NCI-H1417 (cell line): Measurements from ENCODE around the gene SCN8A.
"Not testable (repeated sequence)": the region's sequence is repeated elsewhere in the genome, so short reads cannot be mapped to it uniquely, and the experiment has no call there.

Experiments
- DNase-seq, 3 experiments: peaks; one replicate each; lab custom pipeline; 2025; lab: John Stamatoyannopoulos, UW

The SCN8A gene

GRCh38 chr12:51591016-51591901 is at the start of gene SCN8A:
SCN8A (plus strand) TSS chr12:51591233; CDS start chr12:51662818, 71,585 bp downstream.
- DNase-seq, result peak; percentile 87 to 91 (median 88)

- DNase-seq, result no peak
These were observed 44.9 kb upstream of the SCN8A start for GRCh38 chr12:51546097-51546496.

GRCh38 chr12:51547606-51548005 is 43.4 kb upstream of the SCN8A start:
- DNase-seq, result no peak

DNA sequence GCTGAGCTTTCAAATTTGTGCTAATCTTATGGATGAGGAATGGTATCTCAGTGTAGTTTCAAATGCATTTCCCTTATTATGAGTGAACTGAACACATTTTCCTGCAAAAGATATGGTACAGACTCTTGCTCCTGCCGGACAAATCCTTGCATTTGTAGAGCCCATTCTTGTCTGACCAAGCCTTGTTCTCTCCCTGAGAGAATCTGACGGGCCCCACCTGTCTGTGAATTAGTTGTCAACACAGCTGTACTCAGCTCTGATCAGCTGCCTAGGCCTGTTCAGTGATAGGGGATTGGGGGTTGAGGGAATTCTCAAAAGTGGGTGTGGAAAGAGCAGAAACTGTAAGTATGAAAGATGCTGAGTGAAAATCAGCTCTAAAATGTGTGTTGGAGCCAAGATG is 42.8 kb upstream of the SCN8A start:
- peak in 1 of 3 experiments; percentile 33 for DNase-seq

GRCh38 chr12:51549637-51550036 is 41.4 kb upstream of the SCN8A start:
- peak in 2 of 3 experiments; percentile 62 to 86 for DNase-seq

GRCh38 chr12:51568271-51569032 is 22.6 kb upstream of the SCN8A start:
- not testable (repeated sequence) for DNase-seq

- DNase-seq, result no peak
These were observed 11.6 kb upstream of the SCN8A start for GRCh38 chr12:51579321-51579850.

DNA sequence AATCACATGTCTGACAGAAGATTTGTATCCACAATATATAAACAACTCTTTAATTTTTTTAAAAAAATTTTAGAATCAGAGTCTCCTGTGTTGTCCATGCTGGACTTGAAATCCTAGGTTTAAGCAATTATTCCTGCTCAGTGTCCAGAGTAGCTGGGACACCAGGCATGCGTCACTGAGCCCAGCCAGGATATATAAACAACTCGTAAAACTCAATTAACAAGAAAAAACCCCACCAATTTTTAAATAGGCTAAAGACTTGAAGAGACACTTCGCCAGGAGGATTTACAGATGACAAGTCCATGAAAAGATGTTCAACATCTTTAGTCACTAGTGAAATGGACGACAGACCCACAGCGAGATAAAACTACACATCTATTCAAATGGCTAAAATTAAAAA is 2.0 kb upstream of the SCN8A start:
- DNase-seq, result no peak

- DNase-seq, result peak in 1 of 3 experiments; percentile 47
These were observed 1.4 kb upstream of the SCN8A start for GRCh38 chr12:51589557-51590176.

DNA sequence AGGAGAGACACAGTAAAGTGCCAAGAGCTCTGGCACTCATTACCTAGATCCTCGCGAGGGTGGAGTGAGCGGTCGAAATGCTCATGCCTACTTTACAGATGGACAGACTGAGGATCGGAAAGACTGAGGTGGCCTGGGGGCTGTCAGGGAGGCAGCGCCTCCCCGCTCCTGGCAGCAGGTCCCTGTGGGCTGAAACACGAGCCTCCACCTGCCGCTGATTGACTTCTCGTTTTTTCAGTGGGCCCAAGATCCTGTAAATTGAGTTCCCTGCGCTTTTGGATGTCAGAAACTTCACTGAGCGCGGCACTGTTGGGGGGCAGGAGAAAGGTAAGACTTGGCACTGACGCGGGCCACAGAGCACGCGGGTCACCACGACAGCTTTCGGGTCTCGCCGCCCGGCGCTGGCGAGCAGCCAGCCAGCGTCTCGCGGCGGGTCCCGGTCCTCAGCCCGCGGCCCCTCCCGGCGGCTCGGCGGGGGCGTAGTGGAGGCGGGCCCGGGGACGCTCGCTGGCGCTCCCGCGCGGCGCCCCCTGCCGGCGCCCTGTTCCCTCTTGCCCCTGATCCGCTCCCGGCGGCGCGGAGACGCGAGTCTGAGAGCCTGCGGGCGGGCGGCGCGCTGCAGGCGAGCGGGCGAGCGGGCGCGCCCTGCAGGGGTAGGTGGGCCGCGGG is 552 bp upstream of the SCN8A start:
- peak; percentile 92 to 94 (median 94) for DNase-seq

DNA sequence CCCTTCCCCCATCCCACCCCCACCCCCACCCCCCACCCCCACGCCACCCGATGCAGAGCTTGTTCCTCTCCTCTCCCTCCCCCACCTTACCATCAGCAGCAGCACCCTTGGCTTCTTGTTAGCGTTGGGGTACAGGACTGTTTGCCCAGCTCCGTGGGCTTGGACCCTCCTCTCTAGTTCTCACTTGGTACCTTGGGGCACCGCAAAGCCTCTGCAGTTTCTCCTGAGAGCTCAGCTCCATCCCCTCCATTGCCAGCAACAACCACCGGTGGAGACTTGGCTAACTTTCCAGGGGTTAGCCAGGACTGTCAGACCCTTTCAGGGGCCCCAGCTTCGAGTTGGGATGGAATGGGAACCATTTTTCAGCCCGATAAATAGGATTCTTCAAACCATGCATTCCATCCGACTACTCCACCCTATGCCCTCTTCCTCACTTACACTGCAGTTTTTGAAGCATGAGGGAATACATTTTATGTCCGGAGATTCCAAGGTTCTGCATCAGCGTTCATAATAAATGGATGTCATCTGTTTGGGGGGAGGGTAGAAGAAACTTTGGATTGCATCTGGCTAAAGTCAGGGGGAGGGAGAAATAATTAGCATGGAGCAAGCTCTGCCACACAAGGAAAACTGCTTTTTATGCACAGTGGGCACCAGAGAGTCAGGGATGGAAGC is 1.1 kb downstream of the SCN8A start:
- peak in 2 of 3 experiments; percentile 41 to 60 for DNase-seq

GRCh38 chr12:51593021-51593420 is 2.0 kb downstream of the SCN8A start:
- no peak for DNase-seq

DNA sequence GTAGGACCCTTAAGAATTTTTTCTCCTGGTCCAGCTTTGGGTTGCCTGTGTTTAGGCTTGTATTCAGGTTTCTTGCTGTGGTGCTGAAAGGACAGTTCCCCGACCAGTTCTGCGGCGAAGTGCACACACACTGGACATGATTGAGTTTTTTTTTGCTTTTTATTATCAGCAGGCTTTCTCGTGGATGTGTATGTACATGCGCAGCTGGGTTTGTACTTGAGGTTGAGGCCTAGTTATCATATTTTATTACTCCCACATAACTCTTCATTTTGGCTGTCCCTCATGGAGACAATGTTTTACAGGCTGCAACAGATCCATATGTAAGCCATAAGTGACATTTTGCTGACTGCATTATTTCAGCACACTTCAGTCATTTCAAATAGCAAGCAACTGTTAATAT is 2.5 kb downstream of the SCN8A start:
- peak in 2 of 3 experiments; percentile 18 to 31 for DNase-seq

DNA sequence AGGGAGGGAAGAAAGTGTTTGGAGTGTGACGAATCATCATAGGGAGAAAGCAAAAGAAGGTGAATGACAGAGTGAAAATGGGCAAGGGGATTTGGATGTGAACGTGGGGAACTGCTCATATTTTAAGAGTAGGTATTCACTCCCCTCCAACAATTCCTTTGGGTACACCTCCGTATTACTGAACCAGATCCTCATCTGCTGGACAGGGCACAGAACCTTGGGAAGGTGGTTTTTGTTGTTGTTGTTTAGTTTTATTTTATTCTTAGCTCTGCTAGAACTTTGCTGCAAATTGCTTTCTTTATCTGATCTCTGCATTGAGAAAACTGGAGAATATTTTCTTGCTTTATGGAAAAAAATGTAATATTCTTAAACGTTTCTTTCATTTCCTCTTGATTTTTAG is 7.1 kb downstream of the SCN8A start:
- DNase-seq, result no peak

GRCh38 chr12:51600721-51601120 is 9.7 kb downstream of the SCN8A start:
- no peak for DNase-seq

- DNase-seq, result no peak
These were observed 10.2 kb downstream of the SCN8A start for GRCh38 chr12:51601241-51601640.

- not testable (repeated sequence) for DNase-seq
These were observed 14.9 kb downstream of the SCN8A start for GRCh38 chr12:51605896-51606295.

- not testable (repeated sequence) for DNase-seq
These were observed 16.2 kb downstream of the SCN8A start for GRCh38 chr12:51607197-51607596.

DNA sequence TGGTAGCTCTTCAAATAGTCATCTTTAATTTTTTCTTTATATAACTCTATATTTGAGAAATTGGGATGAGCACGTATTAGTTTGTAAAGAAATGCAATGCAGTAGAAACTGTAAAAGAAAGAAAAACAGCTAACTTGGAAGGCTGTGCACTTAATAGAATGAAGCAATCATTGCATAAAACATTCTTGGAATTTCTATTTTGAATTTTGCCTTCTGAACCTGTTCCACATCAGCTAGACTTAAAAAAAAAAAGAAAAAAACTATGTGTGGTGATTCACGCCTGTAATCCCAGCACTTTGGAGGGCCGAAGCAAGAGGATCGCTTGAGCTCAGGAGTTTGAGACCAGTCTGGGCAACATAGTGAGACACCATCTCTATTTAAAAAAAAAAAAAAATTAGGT is 29.4 kb downstream of the SCN8A start:
- no peak for DNase-seq

GRCh38 chr12:51621156-51621922 is 30.3 kb downstream of the SCN8A start:
- no peak for DNase-seq
